OCI-LY3 (cell line): Measurements from ENCODE around the gene SYNGR4.

Experiments
- H2AFZ ChIP-seq: fragments of 200-600, 300-600 bp; shearing (Covaris generic); 2 replicates; pipeline ENCODE4 v1.6.0; 2014; ENCODE audit warnings: antibody characterized with exemption, low read depth, low read length
- H3K27ac ChIP-seq: fragments of 200-600, 300-600 bp; sonication (generic); 2 replicates; pipeline ENCODE4 v1.5.1; 2014; ENCODE audit warnings: mild to moderate bottlenecking, low read length, moderate library complexity, mixed read lengths
- H3K27me3 ChIP-seq: fragments of 200-600, 300-600 bp; sonication (generic); 2 replicates; pipeline ENCODE4 v1.6.1; 2014; ENCODE audit warnings: low read depth, low read length, mixed read lengths
- H3K36me3 ChIP-seq: fragments of 200-600, 300-600 bp; sonication (generic); replicated peaks from 2 replicates; pipeline ENCODE3; 2014; ENCODE audit warnings: low read depth, low read length, mixed read lengths
- H3K4me1 ChIP-seq: fragments of 300-600, 200-600 bp; sonication (generic); 2 replicates; pipeline ENCODE4 v1.6.1; 2014; ENCODE audit warnings: low read length, mixed read lengths
- H3K4me2 ChIP-seq: fragments of 200-600, 300-600 bp; sonication (generic); 2 replicates; pipeline ENCODE4 v1.6.1; 2014; ENCODE audit warnings: low read length, mixed read lengths
- H3K4me3 ChIP-seq: fragments of 300-600, 200-600 bp; sonication (generic); 2 replicates; pipeline ENCODE4 v1.5.1; 2014; ENCODE audit warnings: antibody characterized with exemption, mild to moderate bottlenecking, low read length, moderate library complexity
- H3K79me2 ChIP-seq: fragments of 300-600, 200-600 bp; shearing (Covaris generic); 2 replicates; pipeline ENCODE4 v1.6.1; 2014; ENCODE audit warnings: mild to moderate bottlenecking, low read length, mixed read lengths
- H3K9ac ChIP-seq: fragments of 300-600, 200-600 bp; shearing (Covaris generic); 2 replicates; pipeline ENCODE4 v1.6.0; 2014; ENCODE audit warnings: mild to moderate bottlenecking, low read length, moderate library complexity
- H3K9me3 ChIP-seq: fragments of 200-600, 300-600 bp; shearing (Covaris generic); 2 replicates; pipeline ENCODE4 v1.6.1; 2014; ENCODE audit warnings: low read length, mixed read lengths; ENCODE audit not compliant: insufficient read depth
- H4K20me1 ChIP-seq: fragments of 200-600, 300-600 bp; sonication (generic); 2 replicates; pipeline ENCODE4 v1.6.1; 2016; ENCODE audit warnings: low read length, mixed read lengths; ENCODE audit not compliant: insufficient read depth
- EZH2phosphoT487 ChIP-seq: fragments of 200-600 bp; shearing (Covaris generic); IDR thresholded peaks from 2 replicates; pipeline ENCODE4 v1.6.1; 2018; ENCODE audit warnings: antibody characterized with exemption, mixed run types, low read depth
- TF ChIP-seq, protein P1 (sequence below): fragments of 200-600, 300-600 bp; sonication (generic); IDR thresholded peaks from 2 replicates; pipeline ENCODE4 v1.5.1; 2014; ENCODE audit warnings: antibody characterized with exemption, low read length, low read depth

Gene SYNGR4

DNA sequence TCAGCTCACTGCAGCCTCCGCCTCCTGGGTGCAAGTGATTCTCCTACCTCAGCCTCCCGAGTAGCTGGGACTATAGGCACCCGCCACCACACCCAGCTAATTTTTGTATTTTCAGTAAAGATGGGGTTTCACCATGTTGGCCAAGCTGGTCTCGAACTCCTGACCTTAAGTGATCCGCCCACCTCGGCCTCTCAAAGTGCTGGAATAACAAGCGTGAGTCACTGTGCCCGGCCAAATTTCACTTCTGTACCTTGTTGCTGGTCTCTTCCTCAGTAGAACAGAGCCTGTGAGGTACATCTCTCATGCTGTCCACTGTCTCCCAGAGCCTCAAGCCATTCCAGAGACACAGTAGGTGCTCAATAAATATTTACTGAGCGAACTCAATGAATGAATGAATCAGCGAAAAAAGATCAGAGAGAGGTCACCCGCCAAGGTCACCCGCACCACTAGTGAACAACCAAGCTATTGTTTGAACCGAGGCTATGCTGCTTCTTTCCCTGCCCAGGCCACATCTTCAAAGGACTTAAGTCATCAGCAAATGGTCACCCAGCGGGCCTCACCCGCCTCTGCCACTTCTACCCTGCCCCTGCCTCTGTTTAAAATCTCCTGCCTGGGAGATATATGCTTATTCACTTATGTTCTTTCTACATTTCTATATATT lies 9.7 kb upstream of the SYNGR4 start:
- no peaks in the 10 kb centered on the region for H3K4me1 ChIP-seq
- no peak overlapping the region for H3K9ac ChIP-seq

DNA sequence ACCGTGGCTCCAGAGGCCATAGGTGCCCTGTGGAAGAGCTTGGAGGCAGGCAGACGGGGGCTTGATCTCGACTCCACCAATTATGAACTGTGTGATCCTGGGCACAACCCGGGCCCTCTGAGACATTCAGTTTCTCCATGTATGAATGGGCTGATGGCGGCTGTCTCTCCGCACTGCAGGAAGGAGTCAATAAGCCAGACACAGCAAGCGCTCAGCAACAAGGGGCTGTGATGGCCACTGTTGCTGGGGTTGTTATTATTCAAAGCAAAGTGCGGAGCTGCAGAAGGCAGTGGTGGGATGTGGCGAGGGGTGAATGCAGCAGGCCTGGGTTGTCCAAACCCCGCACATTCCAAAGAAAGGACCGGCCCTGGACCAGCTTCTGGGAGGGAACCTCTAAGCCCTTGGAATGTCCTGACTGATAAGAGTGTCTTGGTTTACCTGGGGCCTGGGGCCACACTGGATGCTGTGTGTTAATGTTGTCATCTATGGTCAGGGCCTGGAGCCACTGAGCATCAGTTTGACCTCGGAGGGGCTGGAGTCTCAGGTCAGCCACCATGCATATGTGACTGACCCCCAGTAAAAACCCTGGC lies 8.7 kb upstream of the SYNGR4 start:
- Histone ChIP-seq H3K36me3 (peaks cover 2% of the 10 kb centered on the region), H3K79me2 (no peaks in the 10 kb centered on the region), H3K4me1 (no peaks in the 10 kb centered on the region), H2AFZ (no peak overlapping the region), H3K27ac (no peak overlapping the region), H3K9ac (no peak overlapping the region), H3K9me3 (no peaks in the 10 kb centered on the region), H4K20me1 (no peaks in the 10 kb centered on the region), H3K4me3 (no peak overlapping the region), H3K27me3 (no peaks in the 10 kb centered on the region), H3K4me2 (no peak overlapping the region)
- TF ChIP-seq, protein P1, sequence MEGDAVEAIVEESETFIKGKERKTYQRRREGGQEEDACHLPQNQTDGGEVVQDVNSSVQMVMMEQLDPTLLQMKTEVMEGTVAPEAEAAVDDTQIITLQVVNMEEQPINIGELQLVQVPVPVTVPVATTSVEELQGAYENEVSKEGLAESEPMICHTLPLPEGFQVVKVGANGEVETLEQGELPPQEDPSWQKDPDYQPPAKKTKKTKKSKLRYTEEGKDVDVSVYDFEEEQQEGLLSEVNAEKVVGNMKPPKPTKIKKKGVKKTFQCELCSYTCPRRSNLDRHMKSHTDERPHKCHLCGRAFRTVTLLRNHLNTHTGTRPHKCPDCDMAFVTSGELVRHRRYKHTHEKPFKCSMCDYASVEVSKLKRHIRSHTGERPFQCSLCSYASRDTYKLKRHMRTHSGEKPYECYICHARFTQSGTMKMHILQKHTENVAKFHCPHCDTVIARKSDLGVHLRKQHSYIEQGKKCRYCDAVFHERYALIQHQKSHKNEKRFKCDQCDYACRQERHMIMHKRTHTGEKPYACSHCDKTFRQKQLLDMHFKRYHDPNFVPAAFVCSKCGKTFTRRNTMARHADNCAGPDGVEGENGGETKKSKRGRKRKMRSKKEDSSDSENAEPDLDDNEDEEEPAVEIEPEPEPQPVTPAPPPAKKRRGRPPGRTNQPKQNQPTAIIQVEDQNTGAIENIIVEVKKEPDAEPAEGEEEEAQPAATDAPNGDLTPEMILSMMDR = no peak
- no peak for TF ChIP-seq EZH2phosphoT487

More for the DNA sequence above, 9.7 kb upstream of the SYNGR4 start:
- Histone ChIP-seq H2AFZ (no peak overlapping the region), H3K79me2 (no peaks in the 10 kb centered on the region), H3K36me3 (peaks cover 2% of the 10 kb centered on the region), H3K27me3 (no peaks in the 10 kb centered on the region), H4K20me1 (no peaks in the 10 kb centered on the region), H3K4me3 (no peak overlapping the region), H3K27ac (no peak overlapping the region), H3K9me3 (no peaks in the 10 kb centered on the region), H3K4me2 (no peak overlapping the region)
- TF ChIP-seq, protein P1 = no peak
- no peak for TF ChIP-seq EZH2phosphoT487

DNA sequence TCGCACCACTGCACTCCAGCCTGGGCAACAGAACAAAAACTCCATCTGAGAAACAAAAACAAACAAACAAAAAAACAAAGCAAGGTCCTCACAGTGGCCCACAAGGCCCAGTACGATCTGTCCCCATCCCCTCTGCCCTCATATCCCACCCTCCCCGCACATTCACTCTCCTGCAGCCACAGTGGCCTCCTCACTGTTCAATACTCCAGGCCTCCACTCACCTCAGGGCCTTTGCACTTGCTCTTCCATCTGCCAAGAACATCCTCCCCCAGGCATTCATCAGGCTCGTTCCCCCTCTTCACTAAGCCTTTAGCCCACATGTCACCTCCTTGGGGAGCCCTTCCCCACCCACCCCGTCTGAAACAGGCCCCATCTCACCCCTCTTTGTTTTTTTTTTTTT lies 5.0 kb upstream of the SYNGR4 start:
- no peak overlapping the region for H3K27ac ChIP-seq
- H3K9ac ChIP-seq = no peak overlapping the region
- no peak overlapping the region for H3K4me2 ChIP-seq
- no peaks in the 10 kb centered on the region for H3K27me3 ChIP-seq
- peaks cover 5% of the 10 kb centered on the region for H3K4me1 ChIP-seq
- TF ChIP-seq, protein P1 = no peak
- no peak for TF ChIP-seq EZH2phosphoT487
- H3K36me3 ChIP-seq = peaks cover 7% of the 10 kb centered on the region
- H3K79me2 ChIP-seq = no peaks in the 10 kb centered on the region
- no peak overlapping the region for H2AFZ ChIP-seq
- H3K4me3 ChIP-seq = no peak overlapping the region
- H4K20me1 ChIP-seq = no peaks in the 10 kb centered on the region
- H3K9me3 ChIP-seq = no peaks in the 10 kb centered on the region

DNA sequence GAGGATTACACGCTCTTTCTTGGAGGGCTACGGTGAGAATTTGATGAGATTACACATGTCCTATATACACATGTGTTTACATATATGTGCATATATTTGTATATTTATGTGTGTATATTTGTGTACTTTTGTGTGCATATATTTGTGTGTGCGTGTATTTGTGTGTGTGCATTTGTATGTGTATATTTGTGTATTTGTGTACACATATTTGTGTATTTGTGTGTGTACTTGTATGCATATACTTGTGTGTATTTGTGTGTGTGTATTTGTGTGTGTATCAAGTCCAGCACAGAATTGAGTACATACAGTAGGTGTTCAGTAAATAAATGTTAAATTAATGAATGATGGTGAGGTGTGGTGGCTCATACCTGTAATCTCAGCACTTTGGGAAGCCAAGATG lies 2.3 kb upstream of the SYNGR4 start:
- H3K36me3 ChIP-seq = peaks cover 7% of the 10 kb centered on the region
- H3K27ac ChIP-seq = no peak overlapping the region
- no peaks in the 10 kb centered on the region for H3K79me2 ChIP-seq
- H3K27me3 ChIP-seq = no peaks in the 10 kb centered on the region
- H3K4me1 ChIP-seq = peaks cover 13% of the 10 kb centered on the region
- TF ChIP-seq, protein P1 = no peak
- TF ChIP-seq EZH2phosphoT487 = no peak
- no peak overlapping the region for H2AFZ ChIP-seq
- no peak overlapping the region for H3K4me2 ChIP-seq
- H3K9me3 ChIP-seq = no peaks in the 10 kb centered on the region
- H4K20me1 ChIP-seq = no peaks in the 10 kb centered on the region
- H3K9ac ChIP-seq = no peak overlapping the region
- H3K4me3 ChIP-seq = no peak overlapping the region
